Measurements from ENCODE around the gene MICB. TPM values are rescaled to one million over a fixed set of nuclear protein-coding genes. Genes with fewer than 3 reads are reported as not detected.

The MICB gene
- total RNA-seq, 1 donor from 2014 or later = 3.7 TPM

DNA sequence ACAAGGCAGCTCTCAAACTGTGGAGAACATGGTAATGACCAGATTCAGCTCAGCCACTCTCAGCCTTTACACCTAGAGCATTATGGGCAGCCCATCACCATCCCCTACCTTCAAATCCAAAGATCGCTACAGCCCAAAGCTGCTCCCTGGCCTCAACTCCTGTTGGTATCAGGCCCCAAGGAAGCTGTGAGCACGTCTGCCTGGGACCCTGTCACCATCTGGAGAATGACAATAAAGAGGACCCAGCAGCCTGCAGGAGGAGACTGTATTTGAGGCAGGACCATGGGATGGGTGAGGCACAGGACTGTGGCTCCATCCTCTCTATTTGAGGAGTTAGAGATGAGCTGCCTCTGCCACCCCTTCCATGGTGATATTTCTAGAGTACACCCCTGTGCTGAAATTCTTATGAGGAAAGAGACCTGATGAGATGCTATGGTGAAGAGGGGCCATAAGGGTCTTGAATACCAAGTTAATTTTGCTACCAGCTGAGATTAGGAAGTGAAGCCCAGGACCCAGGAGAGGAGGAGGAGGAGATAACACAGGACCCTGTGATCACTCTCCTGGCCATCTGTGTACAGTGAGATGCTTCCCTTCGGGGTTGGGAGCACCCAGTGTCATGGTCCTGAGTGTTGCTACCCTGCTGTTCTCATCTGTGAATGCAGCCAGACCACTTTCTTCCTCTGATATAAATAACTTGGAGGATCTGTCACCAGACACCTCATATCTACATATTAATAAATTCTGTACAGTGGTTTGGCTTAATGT is 19.6 kb upstream of the MICB start:
- Histone ChIP-seq H3K36me3 (ENCODE audit: control insufficient read depth, insufficient read depth, low read length) (no peaks in the 10 kb centered on the region), H3K4me3 (ENCODE audit: low read depth, low read length) (no peak overlapping the region), H3K27me3 (ENCODE audit: control insufficient read depth, insufficient read depth, low read length) (no peaks in the 10 kb centered on the region)
- TF ChIP-seq, protein P1, sequence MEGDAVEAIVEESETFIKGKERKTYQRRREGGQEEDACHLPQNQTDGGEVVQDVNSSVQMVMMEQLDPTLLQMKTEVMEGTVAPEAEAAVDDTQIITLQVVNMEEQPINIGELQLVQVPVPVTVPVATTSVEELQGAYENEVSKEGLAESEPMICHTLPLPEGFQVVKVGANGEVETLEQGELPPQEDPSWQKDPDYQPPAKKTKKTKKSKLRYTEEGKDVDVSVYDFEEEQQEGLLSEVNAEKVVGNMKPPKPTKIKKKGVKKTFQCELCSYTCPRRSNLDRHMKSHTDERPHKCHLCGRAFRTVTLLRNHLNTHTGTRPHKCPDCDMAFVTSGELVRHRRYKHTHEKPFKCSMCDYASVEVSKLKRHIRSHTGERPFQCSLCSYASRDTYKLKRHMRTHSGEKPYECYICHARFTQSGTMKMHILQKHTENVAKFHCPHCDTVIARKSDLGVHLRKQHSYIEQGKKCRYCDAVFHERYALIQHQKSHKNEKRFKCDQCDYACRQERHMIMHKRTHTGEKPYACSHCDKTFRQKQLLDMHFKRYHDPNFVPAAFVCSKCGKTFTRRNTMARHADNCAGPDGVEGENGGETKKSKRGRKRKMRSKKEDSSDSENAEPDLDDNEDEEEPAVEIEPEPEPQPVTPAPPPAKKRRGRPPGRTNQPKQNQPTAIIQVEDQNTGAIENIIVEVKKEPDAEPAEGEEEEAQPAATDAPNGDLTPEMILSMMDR (IDR thresholded peaks at IDR 0.05; ENCODE audit: insufficient read depth, low read length, severe bottlenecking) = no peak
- FAIRE-seq (no peak), DNase-seq (ENCODE audit: low read depth) (no peak)

DNA sequence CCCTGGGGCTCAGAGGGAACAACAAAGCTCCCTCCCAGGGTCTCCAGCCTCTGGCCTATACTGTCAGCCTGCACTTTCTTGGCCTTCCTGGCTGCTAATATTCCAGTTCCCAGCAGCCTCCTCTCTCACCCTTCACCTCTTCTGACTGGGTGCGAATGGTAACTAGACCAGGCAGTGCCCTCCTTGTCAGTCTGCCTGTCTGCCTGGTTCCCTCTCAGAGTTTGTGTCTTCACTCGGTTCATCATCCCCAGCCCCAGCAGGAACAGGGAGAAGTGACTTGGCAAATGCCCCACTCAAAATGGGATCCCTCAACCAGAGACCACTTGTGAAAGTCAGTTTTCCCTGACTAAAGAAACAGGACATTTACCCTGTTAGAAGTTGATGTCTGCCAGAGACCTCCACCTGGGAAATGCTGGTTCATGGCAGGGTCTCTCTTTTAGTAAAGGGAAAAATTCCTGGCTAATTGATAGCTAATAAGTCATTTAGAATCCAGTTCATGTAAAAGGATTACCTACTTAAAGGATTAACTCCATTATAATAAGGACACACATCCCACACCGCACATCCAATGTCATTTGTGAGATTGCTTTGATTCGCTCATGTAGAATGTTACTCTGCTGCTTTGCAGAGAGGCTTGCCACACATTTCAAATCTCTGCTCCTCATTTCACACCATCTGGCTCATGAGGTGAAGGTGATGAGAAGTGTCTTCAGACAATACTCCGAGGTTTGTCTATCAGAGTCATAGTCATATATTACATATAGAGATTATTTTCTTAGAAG is 18.6 kb upstream of the MICB start:
- no peaks in the 10 kb centered on the region for H3K27me3 ChIP-seq (ENCODE audit: control insufficient read depth, insufficient read depth, low read length)
- DNase-seq (ENCODE audit: low read depth) = no peak
- no peaks in the 10 kb centered on the region for H3K36me3 ChIP-seq (ENCODE audit: control insufficient read depth, insufficient read depth, low read length)
- no peak for FAIRE-seq
- TF ChIP-seq, protein P1 (IDR thresholded peaks at IDR 0.05; ENCODE audit: insufficient read depth, low read length, severe bottlenecking) = no peak
- no peak overlapping the region for H3K4me3 ChIP-seq (ENCODE audit: low read depth, low read length)

DNA sequence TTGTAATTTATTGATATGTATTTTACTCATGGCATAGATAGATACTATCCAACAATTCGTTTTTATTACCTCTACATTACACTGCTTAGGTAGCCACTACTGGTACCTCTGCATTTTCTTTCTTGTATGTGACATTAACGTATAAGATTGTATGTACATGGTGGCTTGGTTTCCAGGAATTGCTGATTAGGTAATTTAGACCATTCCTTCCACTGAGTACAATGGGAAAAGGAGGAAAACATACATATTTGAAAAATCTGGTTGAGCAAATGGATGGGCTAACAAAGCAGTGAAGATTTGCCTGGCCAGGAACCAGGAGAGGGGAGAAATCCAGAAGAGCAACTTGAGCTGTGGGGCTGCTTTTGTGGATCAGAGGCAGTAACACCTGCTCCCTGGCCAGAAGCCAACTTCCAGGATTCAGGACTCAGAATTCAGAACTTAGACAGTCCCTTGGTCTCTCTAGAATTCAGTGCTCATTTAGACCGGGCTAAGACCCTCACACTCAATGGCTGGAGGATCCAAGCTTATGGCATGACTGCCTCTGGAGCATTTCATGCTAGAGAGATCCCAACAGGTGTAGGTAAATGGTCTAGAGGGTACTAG is 17.9 kb upstream of the MICB start:
- TF ChIP-seq, protein P1 (IDR thresholded peaks at IDR 0.05; ENCODE audit: insufficient read depth, low read length, severe bottlenecking) = no peak
- no peaks in the 10 kb centered on the region for H3K36me3 ChIP-seq (ENCODE audit: control insufficient read depth, insufficient read depth, low read length)
- H3K27me3 ChIP-seq (ENCODE audit: control insufficient read depth, insufficient read depth, low read length) = no peaks in the 10 kb centered on the region
- FAIRE-seq = no peak
- H3K4me3 ChIP-seq (ENCODE audit: low read depth, low read length) = no peak overlapping the region
- no peak for DNase-seq (ENCODE audit: low read depth)

DNA sequence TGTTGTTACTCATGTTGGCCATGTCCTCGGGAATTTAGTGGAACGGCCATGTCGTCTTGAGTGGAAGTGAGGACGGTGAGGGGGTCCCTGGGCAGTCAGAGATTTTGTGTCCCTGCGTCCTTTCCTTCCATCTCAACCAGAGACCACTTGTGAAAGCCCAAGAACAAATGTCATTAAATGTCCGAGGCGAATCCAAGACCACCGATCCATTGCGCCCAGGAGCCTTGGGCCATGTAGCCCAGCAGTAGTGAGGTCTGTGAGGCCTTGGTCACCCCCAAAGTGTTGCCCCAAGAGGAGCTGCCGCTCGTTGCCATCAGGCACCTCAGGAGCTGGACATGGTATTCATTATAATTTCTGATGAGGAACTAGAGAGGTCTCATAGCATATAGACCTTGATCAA is 17.4 kb upstream of the MICB start:
- TF ChIP-seq, protein P1 (IDR thresholded peaks at IDR 0.05; ENCODE audit: insufficient read depth, low read length, severe bottlenecking) = no peak
- DNase-seq (ENCODE audit: low read depth) = no peak
- FAIRE-seq = no peak
- Histone ChIP-seq H3K36me3 (ENCODE audit: control insufficient read depth, insufficient read depth, low read length) (no peaks in the 10 kb centered on the region), H3K27me3 (ENCODE audit: control insufficient read depth, insufficient read depth, low read length) (no peaks in the 10 kb centered on the region), H3K4me3 (ENCODE audit: low read depth, low read length) (no peak overlapping the region)

DNA sequence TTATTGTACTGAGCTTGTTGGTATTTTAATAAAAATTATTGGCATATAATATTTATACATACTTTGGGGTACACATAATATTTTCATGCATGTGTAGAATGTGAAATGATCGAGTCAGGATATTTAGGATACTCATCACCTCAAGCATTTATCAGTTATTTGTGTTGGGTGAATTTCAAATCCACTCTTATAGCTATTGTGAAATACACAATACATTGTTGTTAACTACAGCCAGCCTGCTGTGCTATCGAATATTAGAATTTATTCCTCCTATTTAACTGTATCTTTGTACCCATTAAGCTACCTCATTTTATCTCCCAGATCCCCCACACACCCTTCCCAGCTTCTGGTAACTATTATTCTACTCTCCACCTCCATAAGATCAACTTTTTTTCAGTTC is 14.6 kb upstream of the MICB start:
- H3K36me3 ChIP-seq (ENCODE audit: control insufficient read depth, insufficient read depth, low read length) = no peaks in the 10 kb centered on the region
- H3K27me3 ChIP-seq (ENCODE audit: control insufficient read depth, insufficient read depth, low read length) = no peaks in the 10 kb centered on the region
- no peak for DNase-seq (ENCODE audit: low read depth)
- no peak overlapping the region for H3K4me3 ChIP-seq (ENCODE audit: low read depth, low read length)
- TF ChIP-seq, protein P1 (IDR thresholded peaks at IDR 0.05; ENCODE audit: insufficient read depth, low read length, severe bottlenecking) = no peak
- FAIRE-seq = no peak

Data from bronchial epithelial cell (primary cell).